ENCODE results near the gene MAST4.
A peak's percentile ranks its signal among the peaks of the same experiment; 100 is the strongest.

MAST4 gene

DNA sequence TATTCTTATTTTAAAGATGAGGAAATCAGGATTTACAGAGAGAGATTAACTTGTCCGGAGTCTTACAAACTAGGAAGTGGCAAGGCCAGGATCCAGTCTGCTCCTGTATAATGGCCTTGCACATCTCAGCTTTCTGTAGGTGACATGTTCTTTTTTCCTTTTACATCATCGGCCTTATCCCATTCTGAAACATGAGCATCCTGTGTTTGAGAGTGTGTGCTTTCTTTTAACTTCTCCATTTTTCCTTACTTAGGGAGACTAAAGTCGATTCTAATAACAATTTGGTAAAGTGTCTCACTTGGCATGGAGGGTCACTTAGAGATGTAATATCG, 385.8 kb downstream of the MAST4 start:
- no peak for FAIRE-seq
- no peak for DNase-seq (ENCODE audit: insufficient read length, low spot score)

- DNase-seq (ENCODE audit: insufficient read length, low spot score) (no peak), FAIRE-seq (no peak)
Observed at GRCh38 chr5:66982470-66982869, 386.3 kb downstream of the MAST4 start.

DNA sequence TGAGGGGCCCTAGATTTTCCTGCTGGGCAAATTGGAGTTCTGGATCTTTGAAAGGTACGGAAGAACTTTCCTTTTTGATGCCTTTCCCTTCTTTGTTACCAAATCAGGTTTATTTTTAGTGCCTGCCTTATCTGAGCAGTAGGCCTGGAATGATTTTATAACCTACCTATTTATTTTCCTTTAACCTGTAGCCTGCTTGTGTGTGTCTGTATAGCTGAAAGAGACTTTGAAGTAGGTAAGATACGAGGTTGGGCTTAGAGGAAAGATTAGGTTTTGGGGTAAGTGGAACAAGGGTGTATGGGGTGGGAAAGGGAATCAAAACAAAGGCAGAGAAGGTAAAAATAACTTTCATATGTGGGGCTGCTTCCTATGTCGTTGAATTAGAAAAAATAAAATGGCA, 389.2 kb downstream of the MAST4 start:
- no peak for FAIRE-seq
- no peak for DNase-seq (ENCODE audit: insufficient read length, low spot score)

DNA sequence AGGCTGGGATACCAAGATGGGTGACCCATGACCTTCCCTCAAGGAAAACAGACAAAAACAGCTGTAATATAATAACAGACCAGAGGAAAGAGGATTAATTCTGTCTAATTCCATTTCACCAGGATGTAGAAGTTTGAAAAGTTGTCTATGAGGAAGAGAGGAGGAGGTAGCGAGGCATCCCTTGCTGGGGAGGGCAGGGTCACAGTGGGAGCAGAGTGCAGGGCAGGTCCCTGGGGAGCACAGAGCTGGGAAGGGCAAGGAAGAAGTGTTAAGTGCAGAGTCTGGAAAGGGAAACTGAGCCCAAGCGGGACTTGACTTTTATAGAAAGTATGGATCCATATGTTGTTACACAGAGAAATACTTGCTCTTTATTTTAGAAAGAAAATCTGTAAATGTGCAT, 389.8 kb downstream of the MAST4 start:
- no peak for FAIRE-seq
- DNase-seq (ENCODE audit: insufficient read length, low spot score), result no peak

GRCh38 chr5:66986534-66986933, 390.3 kb downstream of the MAST4 start:
- DNase-seq (ENCODE audit: insufficient read length, low spot score), result no peak
- FAIRE-seq, result no peak

GRCh38 chr5:66987126-66987525, 390.9 kb downstream of the MAST4 start:
- DNase-seq (ENCODE audit: insufficient read length, low spot score), result no peak
- no peak for FAIRE-seq

DNA sequence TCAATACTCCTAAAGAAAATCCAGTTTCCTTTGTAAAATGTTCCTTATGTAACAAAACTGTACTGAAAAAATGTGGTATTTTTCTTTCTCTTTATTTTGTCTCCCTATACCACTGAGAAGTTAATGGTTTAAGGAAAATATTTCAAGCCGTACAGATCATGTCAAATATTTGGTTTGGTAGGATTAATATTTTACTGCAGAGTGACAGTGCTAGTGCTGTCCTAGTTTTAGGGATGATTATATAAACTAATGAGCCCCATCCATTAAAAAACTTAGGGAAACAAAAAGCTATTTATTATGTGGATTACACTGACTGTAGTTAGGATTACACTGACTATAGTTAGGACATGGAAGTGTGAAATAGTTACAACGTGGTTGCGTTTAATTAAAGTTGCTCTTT, 391.3 kb downstream of the MAST4 start:
- no peak for FAIRE-seq
- no peak for DNase-seq (ENCODE audit: insufficient read length, low spot score)

DNA sequence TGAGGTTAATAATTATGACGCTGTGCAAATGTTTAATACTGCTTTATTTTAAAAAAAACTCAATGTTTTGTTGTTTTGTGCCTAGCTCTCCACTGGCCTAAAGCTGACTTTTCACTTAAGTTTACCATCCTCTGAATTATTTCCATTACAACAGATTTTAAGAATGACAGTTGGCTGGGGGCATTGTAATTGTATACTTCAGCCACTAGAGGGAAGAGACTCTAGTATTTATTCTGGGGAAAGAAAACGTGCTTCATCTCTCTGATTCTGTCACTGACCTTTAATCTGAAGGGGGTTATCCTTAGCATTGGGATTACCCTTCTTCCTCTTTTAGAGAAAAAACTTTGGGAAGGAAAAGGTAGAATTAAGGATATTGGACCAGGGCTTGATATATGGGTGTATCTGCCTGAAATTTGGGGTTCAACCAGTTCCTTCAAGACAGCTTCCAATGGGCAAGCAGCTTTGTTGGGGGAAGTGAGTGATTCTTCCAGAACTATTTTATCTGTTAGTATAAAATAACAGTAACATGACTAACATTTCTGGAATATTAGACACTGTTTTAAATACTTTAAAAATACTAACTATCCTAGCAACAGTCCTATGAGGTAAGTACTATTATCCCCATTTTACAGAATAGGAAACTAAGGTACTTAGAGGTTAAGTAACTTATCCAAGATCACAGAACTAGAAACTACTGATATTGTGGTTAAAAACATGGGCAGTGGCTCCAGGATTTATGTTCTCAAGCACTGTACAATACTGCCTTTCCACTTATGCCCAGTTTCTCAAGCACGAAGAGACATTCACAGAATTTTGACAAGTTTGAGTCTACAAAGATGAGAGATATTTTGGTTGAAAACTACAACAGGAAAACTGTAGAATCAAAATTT, 392.0 kb downstream of the MAST4 start:
- FAIRE-seq (peak; percentile 33), DNase-seq (ENCODE audit: insufficient read length, low spot score) (no peak)

DNA sequence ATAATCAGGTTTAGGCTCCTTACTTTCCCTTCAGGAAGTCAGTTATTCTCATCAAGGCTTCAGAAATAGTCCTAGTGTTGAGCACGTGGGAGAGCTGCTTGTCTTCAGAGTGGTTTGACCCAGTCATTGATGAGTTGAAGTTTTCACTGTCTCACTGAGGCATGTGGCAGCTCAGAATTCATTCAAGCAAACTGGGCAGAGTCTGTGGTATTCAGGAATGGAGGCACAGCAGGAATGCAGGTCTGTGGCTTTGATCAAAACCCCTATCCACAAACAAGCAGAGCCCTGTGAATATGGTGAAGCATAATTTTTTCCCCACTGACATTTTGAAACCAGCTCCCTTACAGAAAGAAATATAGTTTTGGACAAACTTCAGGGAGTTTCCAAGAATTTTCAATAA, 393.1 kb downstream of the MAST4 start:
- DNase-seq (ENCODE audit: insufficient read length, low spot score), result no peak
- no peak for FAIRE-seq

- FAIRE-seq, result no peak
- DNase-seq (ENCODE audit: insufficient read length, low spot score), result no peak
Observed at GRCh38 chr5:66989781-66990180, 393.6 kb downstream of the MAST4 start.

DNA sequence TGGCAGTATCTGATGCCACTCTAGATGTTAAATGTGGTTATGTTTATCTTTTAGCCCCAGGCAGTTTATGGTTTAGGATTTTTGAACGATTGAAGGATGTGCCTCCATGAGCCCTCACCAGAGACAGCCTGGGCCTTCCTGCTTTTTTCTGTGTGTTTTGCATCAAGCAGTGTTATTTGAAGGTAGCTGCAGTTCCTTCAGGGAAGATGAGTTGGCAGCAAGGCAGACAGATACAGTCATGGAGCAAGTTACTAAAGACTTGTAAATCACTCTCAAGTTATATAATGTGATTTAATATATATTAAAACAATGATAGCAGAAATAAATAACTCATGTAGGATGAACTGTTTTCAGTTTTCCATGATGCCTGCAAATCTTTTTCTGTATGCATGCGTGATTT, 395.6 kb downstream of the MAST4 start:
- no peak for DNase-seq (ENCODE audit: insufficient read length, low spot score)
- no peak for FAIRE-seq

GRCh38 chr5:66992547-66992946, 396.4 kb downstream of the MAST4 start:
- no peak for FAIRE-seq
- DNase-seq (ENCODE audit: insufficient read length, low spot score), result no peak

DNA sequence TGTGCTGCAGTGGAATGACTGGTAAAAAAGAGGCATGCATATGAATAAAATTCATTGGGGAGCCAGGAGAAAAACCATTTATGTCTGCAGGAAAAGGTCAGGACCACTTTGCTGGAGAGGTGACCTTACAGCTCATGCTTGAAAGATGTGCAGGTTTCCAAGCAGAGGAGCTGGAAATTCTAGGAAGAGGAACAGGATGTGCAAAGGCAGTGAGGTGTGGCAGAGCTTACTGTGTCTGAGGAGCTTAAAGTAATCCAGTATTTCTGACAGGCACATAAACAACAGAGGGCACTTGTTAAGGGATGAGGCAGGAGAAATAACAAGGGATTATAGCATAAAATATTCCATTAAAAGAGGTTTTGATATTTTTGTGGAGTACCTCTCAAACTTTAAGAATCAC, 397.3 kb downstream of the MAST4 start:
- DNase-seq (ENCODE audit: insufficient read length, low spot score) (no peak), FAIRE-seq (no peak)

DNA sequence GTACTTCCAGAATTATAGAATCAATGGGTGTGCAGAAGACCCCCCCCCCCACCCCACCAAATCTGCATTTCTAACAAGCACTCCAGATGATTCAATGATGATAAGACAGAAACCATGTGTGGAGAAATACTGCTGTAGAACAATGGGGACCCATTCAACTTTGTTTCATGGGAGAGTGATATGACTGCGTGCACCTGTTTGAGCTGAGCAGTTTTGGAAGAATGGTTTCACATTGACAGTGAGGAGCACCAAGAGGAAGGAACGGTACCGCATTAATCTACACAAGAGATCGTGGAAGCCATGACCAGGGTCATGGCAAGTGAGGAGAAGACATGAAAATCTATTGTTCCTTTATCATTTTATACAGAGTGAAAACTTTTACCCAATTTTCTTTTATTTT, 397.7 kb downstream of the MAST4 start:
- DNase-seq (ENCODE audit: insufficient read length, low spot score) (no peak), FAIRE-seq (no peak)

DNA sequence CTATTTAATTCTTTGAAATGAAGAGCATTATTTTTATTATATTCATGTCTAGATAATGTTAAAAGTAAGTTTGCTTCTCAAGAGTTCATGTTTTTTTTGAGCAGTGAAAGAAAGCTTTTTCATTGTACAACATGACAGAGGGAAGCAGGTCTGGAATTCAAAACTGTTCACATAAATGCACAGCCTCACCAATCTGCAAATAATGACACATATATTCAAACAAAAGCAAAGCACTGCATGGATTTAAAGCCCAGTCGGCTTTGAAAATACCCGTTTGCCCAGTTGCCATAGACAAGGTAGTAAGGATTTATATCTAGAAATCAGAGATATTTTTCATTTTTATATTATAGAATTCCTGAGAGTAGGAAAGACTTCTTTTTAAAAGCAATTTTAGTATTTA, 398.6 kb downstream of the MAST4 start:
- FAIRE-seq (no peak), DNase-seq (ENCODE audit: insufficient read length, low spot score) (no peak)

DNA sequence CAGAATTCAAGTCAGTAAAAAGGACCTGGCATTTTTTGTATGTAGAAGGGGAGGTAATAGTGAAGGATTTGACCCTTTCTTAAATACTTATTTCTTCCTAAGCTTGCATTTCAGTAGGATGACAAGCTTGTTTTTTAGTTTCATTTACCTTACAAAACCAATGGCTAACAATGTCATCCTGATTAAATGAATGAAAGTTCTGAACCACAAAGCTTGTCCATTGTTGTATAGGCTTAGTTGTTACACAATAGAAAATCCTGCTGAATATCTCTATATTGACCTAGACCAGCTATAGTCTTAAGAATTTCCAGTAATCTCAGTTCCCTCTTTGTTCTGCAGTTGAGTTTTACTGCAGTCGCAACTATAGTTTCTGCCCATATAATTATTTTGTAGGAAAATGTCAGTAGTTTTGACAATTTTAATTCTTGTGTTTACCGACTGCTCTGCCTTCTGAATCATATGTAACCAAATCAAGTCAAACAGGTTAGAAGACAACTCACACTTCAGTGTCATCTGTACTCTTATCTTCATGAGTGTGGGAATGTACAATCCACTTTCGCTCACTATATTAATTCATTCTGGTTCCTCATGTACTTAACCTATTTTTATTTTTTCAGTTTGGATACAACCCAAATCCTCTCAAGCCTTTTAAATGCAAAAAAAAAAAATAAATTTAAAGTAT, 404.7 kb downstream of the MAST4 start:
- DNase-seq (ENCODE audit: insufficient read length, low spot score) (no peak), FAIRE-seq (no peak)

DNA sequence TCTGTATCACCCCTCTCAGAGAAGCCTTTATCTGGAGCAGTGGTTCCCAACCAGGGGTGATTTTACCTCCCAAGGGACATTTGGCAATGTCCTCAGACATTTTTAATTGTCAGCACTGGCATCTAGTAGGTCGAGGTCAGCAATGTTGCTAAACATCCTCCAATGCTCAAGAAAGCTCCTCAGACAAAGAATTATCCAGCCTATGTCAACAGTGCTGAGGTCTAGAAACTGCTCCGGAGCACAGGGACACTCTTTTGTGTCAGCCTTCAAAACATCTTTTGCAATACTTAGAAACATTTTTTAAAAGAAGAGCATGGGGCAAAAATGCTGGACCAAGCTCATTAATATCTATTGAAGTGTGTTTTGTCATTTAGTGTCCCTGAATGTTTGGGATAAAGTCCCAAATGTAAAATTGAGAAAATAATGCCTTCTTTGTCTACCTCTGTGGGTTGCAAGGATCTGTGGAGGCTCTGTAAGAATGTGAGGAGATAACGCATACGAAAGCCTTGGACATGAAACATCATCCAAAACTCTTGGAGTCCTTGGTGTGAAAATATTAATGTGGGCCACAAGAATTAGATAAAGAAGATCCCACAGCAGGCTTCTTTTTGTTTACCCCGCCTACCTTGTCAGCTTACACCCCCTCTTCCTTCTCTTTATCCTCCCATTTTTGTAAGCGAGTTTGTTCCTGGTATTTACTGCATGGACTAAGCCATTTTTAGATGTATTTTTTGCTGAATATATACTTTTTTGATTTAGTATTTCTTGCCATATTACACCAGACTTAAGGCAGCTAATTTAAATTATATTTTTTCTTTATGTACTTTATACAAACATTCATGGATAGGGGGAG, 406.9 kb downstream of the MAST4 start:
- DNase-seq (ENCODE audit: insufficient read length, low spot score), result no peak
- FAIRE-seq, result no peak

DNA sequence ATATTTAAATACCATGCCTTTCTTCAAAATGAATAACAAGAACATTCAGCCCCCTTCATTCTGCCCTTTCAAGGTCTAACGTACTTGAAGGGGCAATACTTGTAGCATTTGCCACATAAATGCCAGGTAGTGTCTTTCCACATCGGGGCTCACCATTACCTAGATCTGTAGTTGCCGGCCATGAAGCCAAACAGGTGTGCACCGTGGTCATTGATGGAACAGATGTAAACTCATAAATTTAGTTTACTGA, 407.4 kb downstream of the MAST4 start:
- FAIRE-seq (no peak), DNase-seq (ENCODE audit: insufficient read length, low spot score) (no peak)

DNA sequence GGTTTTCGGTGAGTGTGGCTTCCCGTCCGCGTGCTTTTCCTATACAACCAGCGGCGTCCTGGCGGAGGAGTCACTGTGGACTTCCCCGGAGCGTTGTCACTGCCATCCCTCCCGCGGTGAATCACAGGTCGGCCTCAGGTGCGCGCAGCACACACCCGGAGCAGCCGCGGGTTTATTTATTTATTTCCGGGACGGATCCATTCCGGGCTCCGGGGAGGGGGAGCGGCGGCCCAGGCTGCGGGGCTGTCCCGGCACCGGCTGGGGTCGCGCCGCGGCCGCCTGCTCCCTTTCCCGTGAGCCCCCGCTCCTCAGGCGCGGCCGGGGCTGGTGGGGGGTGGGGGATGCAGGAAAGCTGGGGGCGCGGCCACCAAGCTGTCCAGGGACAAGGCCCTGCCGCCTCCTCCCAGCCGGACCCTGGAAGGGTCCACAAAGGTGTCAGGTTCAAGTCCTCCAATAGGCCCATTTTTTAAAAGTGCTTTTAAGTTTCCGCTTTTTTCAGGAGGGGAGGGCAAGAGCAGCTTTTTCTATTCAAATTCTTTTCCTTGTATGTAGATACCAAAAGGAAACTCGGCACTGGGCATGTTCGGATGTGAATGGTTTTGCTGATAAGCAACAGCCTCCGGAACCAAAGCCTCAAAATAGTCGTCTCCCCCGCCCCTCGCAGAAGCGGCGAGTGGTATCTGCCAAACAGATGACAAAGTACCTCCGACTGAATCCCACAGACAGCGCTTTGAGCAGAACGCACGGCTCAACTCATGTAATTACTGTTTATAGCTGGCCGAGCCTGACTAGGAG, 407.9 kb downstream of the MAST4 start:
- FAIRE-seq, result peak; percentile 73
- no peak for DNase-seq (ENCODE audit: insufficient read length, low spot score)

DNA sequence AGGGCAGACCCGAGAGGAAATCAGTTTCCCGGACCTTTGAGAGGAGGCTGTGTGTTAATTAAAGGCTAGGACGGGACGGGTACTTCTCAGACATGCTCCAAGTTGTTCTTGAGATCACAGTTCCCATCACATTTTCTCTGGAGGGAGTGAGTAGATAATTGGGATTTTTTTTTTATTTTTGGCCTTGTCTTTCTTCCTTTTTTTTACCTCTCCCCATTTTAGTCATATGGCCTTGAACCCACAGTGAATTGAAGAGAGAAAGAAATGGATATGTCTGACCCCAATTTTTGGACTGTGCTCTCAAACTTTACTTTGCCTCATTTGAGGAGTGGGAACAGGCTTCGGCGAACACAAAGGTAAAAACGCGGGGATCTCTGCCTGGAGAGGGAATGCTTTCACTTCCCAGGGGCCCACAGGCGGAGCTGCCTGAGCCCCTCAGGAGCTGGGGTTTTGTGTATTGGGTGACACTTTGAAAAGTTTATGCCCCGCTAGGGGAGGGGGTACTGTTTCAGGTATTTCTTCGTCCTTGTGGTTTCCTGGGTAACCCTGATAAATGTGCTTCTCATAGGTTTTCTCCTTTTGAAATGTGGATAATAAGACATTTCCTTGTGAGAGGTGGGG, 408.6 kb downstream of the MAST4 start:
- FAIRE-seq (no peak), DNase-seq (ENCODE audit: insufficient read length, low spot score) (no peak)

All from GM19239 (cell line).